Measurements from ENCODE around the gene CKAP4.

GRCh38 chr12:106289196-106289681 is 41.4 kb upstream of the CKAP4 start:
- no peak for TF ChIP-seq FOSB (CRISPR knock-in tag; IDR thresholded peaks at IDR 0.05)
- no peak for TF ChIP-seq RCOR1 (IDR thresholded peaks at IDR 0.05; ENCODE audit: low read depth, low read length)
- TF ChIP-seq, protein P1, sequence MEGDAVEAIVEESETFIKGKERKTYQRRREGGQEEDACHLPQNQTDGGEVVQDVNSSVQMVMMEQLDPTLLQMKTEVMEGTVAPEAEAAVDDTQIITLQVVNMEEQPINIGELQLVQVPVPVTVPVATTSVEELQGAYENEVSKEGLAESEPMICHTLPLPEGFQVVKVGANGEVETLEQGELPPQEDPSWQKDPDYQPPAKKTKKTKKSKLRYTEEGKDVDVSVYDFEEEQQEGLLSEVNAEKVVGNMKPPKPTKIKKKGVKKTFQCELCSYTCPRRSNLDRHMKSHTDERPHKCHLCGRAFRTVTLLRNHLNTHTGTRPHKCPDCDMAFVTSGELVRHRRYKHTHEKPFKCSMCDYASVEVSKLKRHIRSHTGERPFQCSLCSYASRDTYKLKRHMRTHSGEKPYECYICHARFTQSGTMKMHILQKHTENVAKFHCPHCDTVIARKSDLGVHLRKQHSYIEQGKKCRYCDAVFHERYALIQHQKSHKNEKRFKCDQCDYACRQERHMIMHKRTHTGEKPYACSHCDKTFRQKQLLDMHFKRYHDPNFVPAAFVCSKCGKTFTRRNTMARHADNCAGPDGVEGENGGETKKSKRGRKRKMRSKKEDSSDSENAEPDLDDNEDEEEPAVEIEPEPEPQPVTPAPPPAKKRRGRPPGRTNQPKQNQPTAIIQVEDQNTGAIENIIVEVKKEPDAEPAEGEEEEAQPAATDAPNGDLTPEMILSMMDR (IDR thresholded peaks at IDR 0.05) = no peak
- TF ChIP-seq POLR2AphosphoS2 (conservative IDR thresholded peaks at IDR 0.05; ENCODE audit: low read length) = no peak
